ENCODE data around the gene STYXL2. TPM values are rescaled to one million over a fixed set of nuclear protein-coding genes. Genes with fewer than 3 reads are reported as not detected.
A peak's percentile ranks its signal among the peaks of the same experiment; 100 is the strongest.

STYXL2 gene
- total and polyA plus RNA-seq, 2 of the 8 experiments (the other 6 are each of a cell fraction or from before 2014, with no cell fraction given) = 0.09 to 0.22 TPM

GRCh38 chr1:167059045-167059808 lies 34.6 kb upstream of the STYXL2 start (continued):
- no peak for TF ChIP-seq RXRA (IDR thresholded peaks at IDR 0.05; ENCODE audit: insufficient read depth, low read depth, low read length)
- TF ChIP-seq USF2 (IDR thresholded peaks at IDR 0.05; ENCODE audit: low read length) = no peak
- peak; percentile 27; the same call in 1 of the 2 replicates for TF ChIP-seq TAF1 (IDR thresholded peaks at IDR 0.05; ENCODE audit: low read depth, low read length)
- no peak for TF ChIP-seq RFX5 (IDR thresholded peaks at IDR 0.05; ENCODE audit: borderline replicate concordance, low read depth, low read length)
- TF ChIP-seq YY1 (IDR thresholded peaks at IDR 0.05; ENCODE audit: low read depth, low read length) = 0 out of 2 replicates have a peak, but pooled peaks have one; percentile 25
- TF ChIP-seq TCF12 (IDR thresholded peaks at IDR 0.05; ENCODE audit: low read depth, low read length) = 0 out of 2 replicates have a peak, but pooled peaks have one; percentile 7
